Uterus (tissue), 2 donors: ENCODE data around the gene FBXW2.

Experiments
- POLR2A ChIP-seq, 2 donors: fragments of 450-650 bp; IDR thresholded peaks; one replicate each; pipeline ENCODE4 v1.6.1; 2016; ENCODE audit warnings: antibody characterized with exemption in 2 of 2, mild to moderate bottlenecking in 1 of 2, moderate library complexity in 1 of 2
- TF ChIP-seq, protein P1 (sequence below), 4 experiments: fragments of 200-600 bp in 2 of 4; fragments of 450-650 bp in 2 of 4; sonication (generic) in 2 of 4; IDR thresholded peaks; one replicate each; pipeline ENCODE4 v1.5.1; 2016 to 2019; ENCODE audit warnings: antibody characterized with exemption in 4 of 4, mild to moderate bottlenecking in 2 of 4, moderate library complexity in 1 of 4

DNA sequence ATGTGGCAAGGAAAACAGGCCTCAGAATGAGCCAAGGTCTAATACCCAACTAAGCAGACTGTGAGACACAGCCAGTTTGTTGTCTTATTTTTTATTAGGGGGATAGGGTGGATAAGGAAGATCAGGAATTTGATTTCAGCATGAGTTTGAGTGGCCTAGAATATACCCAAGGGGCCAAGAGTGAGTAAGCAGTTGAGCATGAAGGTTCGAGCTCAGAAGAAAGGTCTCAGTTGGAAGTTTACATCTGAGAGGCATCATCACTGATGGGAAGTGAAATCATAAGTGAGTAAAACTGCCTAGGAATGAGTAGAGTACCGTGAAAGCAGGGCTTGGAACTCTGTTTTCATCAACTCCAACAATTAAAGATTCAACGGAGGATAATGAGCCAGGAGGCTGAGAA lies 36.9 kb upstream of the FBXW2 start:
- TF ChIP-seq, protein P1, sequence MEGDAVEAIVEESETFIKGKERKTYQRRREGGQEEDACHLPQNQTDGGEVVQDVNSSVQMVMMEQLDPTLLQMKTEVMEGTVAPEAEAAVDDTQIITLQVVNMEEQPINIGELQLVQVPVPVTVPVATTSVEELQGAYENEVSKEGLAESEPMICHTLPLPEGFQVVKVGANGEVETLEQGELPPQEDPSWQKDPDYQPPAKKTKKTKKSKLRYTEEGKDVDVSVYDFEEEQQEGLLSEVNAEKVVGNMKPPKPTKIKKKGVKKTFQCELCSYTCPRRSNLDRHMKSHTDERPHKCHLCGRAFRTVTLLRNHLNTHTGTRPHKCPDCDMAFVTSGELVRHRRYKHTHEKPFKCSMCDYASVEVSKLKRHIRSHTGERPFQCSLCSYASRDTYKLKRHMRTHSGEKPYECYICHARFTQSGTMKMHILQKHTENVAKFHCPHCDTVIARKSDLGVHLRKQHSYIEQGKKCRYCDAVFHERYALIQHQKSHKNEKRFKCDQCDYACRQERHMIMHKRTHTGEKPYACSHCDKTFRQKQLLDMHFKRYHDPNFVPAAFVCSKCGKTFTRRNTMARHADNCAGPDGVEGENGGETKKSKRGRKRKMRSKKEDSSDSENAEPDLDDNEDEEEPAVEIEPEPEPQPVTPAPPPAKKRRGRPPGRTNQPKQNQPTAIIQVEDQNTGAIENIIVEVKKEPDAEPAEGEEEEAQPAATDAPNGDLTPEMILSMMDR (IDR thresholded peaks at IDR 0.05) = no peak
- TF ChIP-seq POLR2A (IDR thresholded peaks at IDR 0.05) = no peak
